GM21528 (cell line): ENCODE data around the gene NUDT21.
"Not testable (repeated sequence)": the region's sequence is repeated elsewhere in the genome, so short reads cannot be mapped to it uniquely, and the experiment has no call there.

ENCODE experiments used
- ATAC-seq: cut with Tn5 transposase; IDR thresholded peaks from one replicate; pipeline ENCODE4 v1.9.1; 2021; ENCODE audit warnings: mild to moderate bottlenecking, moderate library complexity; ENCODE audit not compliant: unreplicated experiment, low FRiP score

The NUDT21 gene

GRCh38 chr16:56421313-56421712 lies 29.8 kb downstream of the NUDT21 start:
- ATAC-seq, result no peak

GRCh38 chr16:56420613-56421012 lies 30.5 kb downstream of the NUDT21 start:
- ATAC-seq, result no peak

GRCh38 chr16:56419740-56420548 lies 31.2 kb downstream of the NUDT21 start:
- ATAC-seq, result no peak

- ATAC-seq, result no peak
These were observed 34.0 kb downstream of the NUDT21 start for GRCh38 chr16:56417138-56417537.

GRCh38 chr16:56415875-56416274 lies 35.3 kb downstream of the NUDT21 start:
- ATAC-seq, result no peak

GRCh38 chr16:56414366-56414765 lies 36.8 kb downstream of the NUDT21 start:
- no peak for ATAC-seq

GRCh38 chr16:56413381-56413780 lies 37.8 kb downstream of the NUDT21 start:
- ATAC-seq, result no peak

GRCh38 chr16:56411624-56412023 lies 39.5 kb downstream of the NUDT21 start:
- ATAC-seq, result no peak

GRCh38 chr16:56411123-56411522 lies 40.0 kb downstream of the NUDT21 start:
- no peak for ATAC-seq

GRCh38 chr16:56409195-56409594 lies 41.9 kb downstream of the NUDT21 start:
- ATAC-seq, result no peak

GRCh38 chr16:56408379-56409098 lies 42.6 kb downstream of the NUDT21 start:
- no peak for ATAC-seq

- no peak for ATAC-seq
These were observed 45.0 kb downstream of the NUDT21 start for GRCh38 chr16:56405977-56406672.

- ATAC-seq, result no peak
These were observed 49.6 kb downstream of the NUDT21 start for GRCh38 chr16:56401482-56401881.

- ATAC-seq, result no peak
These were observed 50.7 kb downstream of the NUDT21 start for GRCh38 chr16:56400458-56400857.

GRCh38 chr16:56399486-56399885 lies 51.6 kb downstream of the NUDT21 start:
- ATAC-seq, result no peak

GRCh38 chr16:56399047-56399446 lies 52.1 kb downstream of the NUDT21 start:
- no peak for ATAC-seq

GRCh38 chr16:56396724-56397123 lies 54.4 kb downstream of the NUDT21 start:
- not testable (repeated sequence) for ATAC-seq

- no peak for ATAC-seq
These were observed 61.6 kb downstream of the NUDT21 start for GRCh38 chr16:56389554-56389953.

- ATAC-seq, result no peak
These were observed 62.9 kb downstream of the NUDT21 start for GRCh38 chr16:56388209-56388608.

GRCh38 chr16:56387396-56387795 lies 63.7 kb downstream of the NUDT21 start:
- ATAC-seq, result no peak

GRCh38 chr16:56384074-56384721 lies 66.9 kb downstream of the NUDT21 start:
- ATAC-seq, result no peak
